Trophoblast cell (in vitro differentiated cells and primary cell): ENCODE measurements around the gene SPTA1.

Experiments used
- DNase-seq, 2 donors: peaks; one replicate each; pipeline ENCODE4 v3.0.0-alpha.2; 2016
- H2AFZ ChIP-seq: 2 replicates; pipeline ENCODE4 v1.6.1; 2013; ENCODE audit warnings: low read length, moderate library complexity, mild to moderate bottlenecking; ENCODE audit not compliant: insufficient read depth, poor library complexity
- H2AK5ac ChIP-seq: 2 replicates; pipeline ENCODE4 v1.6.1; 2013; ENCODE audit warnings: mild to moderate bottlenecking, low read length
- H2BK120ac ChIP-seq: 2 replicates; pipeline ENCODE4 v1.6.1; 2013; ENCODE audit warnings: low read length, mild to moderate bottlenecking, moderate library complexity; ENCODE audit not compliant: insufficient read depth, poor library complexity
- H2BK12ac ChIP-seq: 2 replicates; pipeline ENCODE4 v1.6.1; 2013; ENCODE audit warnings: mild to moderate bottlenecking, low read length, moderate library complexity
- H2BK5ac ChIP-seq: 2 replicates; pipeline ENCODE4 v1.6.1; 2013; ENCODE audit warnings: low read length, low read depth, moderate library complexity, mild to moderate bottlenecking; ENCODE audit not compliant: poor library complexity
- H3K14ac ChIP-seq: 2 replicates; pipeline ENCODE4 v1.6.1; 2013; ENCODE audit warnings: mild to moderate bottlenecking, low read length
- H3K18ac ChIP-seq: 2 replicates; pipeline ENCODE4 v1.6.1; 2013; ENCODE audit warnings: mild to moderate bottlenecking, low read length
- H3K23ac ChIP-seq: 2 replicates; pipeline ENCODE4 v1.6.1; 2013; ENCODE audit warnings: low read length
- H3K27ac ChIP-seq: 2 replicates; pipeline ENCODE4 v1.5.1; 2013; ENCODE audit warnings: low read depth, mild to moderate bottlenecking, inconsistent platforms, low read length, moderate library complexity
- H3K27me3 ChIP-seq: 2 replicates; pipeline ENCODE4 v1.6.1; 2013; ENCODE audit warnings: inconsistent platforms, mild to moderate bottlenecking, low read length, moderate library complexity; ENCODE audit not compliant: insufficient read depth
- H3K36me3 ChIP-seq, 2 experiments: 1 replicate in 1 of 2; 2 replicates in 1 of 2; pipeline ENCODE4 v1.6.1; 2013; ENCODE audit warnings: low read length in 2 of 2, mild to moderate bottlenecking in 2 of 2, moderate library complexity in 1 of 2; ENCODE audit not compliant: insufficient read depth in 2 of 2, control insufficient read depth in 1 of 2
- H3K4ac ChIP-seq: 2 replicates; pipeline ENCODE4 v1.6.1; 2013; ENCODE audit warnings: low read depth, mild to moderate bottlenecking, low read length, moderate library complexity
- H3K4me1 ChIP-seq, 2 experiments: 1 replicate in 1 of 2; 2 replicates in 1 of 2; pipeline ENCODE4 v1.6.1; 2013; ENCODE audit warnings: low read length in 2 of 2, mild to moderate bottlenecking in 2 of 2, moderate library complexity in 1 of 2; ENCODE audit not compliant: insufficient read depth in 2 of 2, control insufficient read depth in 1 of 2
- H3K4me2 ChIP-seq: 2 replicates; pipeline ENCODE4 v1.6.1; 2013; ENCODE audit warnings: inconsistent platforms, mild to moderate bottlenecking, low read length, moderate library complexity
- H3K4me3 ChIP-seq: 2 replicates; pipeline ENCODE4 v1.5.1; 2013; ENCODE audit warnings: mild to moderate bottlenecking, low read depth, low read length, inconsistent platforms
- H3K79me1 ChIP-seq: one replicate; pipeline ENCODE4 v1.6.1; 2013; ENCODE audit warnings: low read length
- H3K79me2 ChIP-seq: 2 replicates; pipeline ENCODE4 v1.6.1; 2013; ENCODE audit warnings: low read length, mild to moderate bottlenecking; ENCODE audit not compliant: control insufficient read depth, insufficient read depth, poor library complexity
- H3K9ac ChIP-seq: 2 replicates; pipeline ENCODE4 v1.6.1; 2013; ENCODE audit warnings: mild to moderate bottlenecking, low read length
- H3K9me3 ChIP-seq: 2 replicates; pipeline ENCODE4 v1.6.1; 2013; ENCODE audit warnings: low read depth, mild to moderate bottlenecking, control low read depth, inconsistent platforms, low read length; ENCODE audit not compliant: insufficient read depth
- H4K12ac ChIP-seq: 2 replicates; pipeline ENCODE4 v1.6.1; 2013; ENCODE audit warnings: low read depth, mild to moderate bottlenecking, low read length, moderate library complexity
- H4K8ac ChIP-seq: 2 replicates; pipeline ENCODE4 v1.6.1; 2013; ENCODE audit warnings: low read depth, mild to moderate bottlenecking, low read length, moderate library complexity
- H4K91ac ChIP-seq: one replicate; pipeline ENCODE4 v1.6.1; 2013; ENCODE audit warnings: low read depth, mild to moderate bottlenecking, low read length, moderate library complexity
- WGBS: extraction: QIAGEN DNeasy Blood & Tissue Kit; methylation state at CpG from one replicate; pipeline ENCODE4 v1.1.7; 2013; ENCODE audit warnings: missing lambda C conversion rate; ENCODE audit not compliant: insufficient read length, insufficient coverage; ENCODE audit errors: extremely low coverage; 5-methylcytosine and 5-hydroxymethylcytosine counted together

The SPTA1 gene

DNA sequence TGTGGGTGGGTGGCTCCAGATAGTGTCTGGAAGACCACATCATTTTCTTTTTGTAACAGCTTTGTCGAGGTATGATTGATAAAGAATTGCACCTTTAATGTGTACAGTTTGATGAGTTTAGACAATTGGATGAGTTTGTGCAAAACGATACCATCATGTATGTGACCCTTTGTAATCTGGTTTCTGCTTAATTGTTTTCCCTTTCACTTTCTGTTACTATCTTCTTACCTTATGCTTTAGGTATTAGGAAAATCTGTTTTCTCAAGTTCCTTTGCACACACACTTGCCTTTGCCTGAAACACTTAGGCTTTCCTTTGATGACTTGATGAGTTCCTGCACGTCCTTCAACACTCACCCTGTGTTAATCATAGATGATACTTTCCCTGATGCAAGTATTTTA lies 74.6 kb downstream of the SPTA1 start:
- Histone ChIP-seq H3K4me1 (peaks cover 0 to 3% of the 10 kb centered on the region in 2 experiments), H3K9ac (no peak overlapping the region), H4K12ac (no peak overlapping the region), H2AFZ (no peak overlapping the region), H3K36me3 (no peaks in the 10 kb centered on the region), H3K18ac (no peak overlapping the region), H3K27ac (no peak overlapping the region), H3K27me3 (no peaks in the 10 kb centered on the region), H4K91ac (no peak overlapping the region), H2BK12ac (no peak overlapping the region), H4K8ac (no peak overlapping the region), H3K79me1 (no peaks in the 10 kb centered on the region), H2BK5ac (no peak overlapping the region), H3K4ac (no peak overlapping the region), H3K9me3 (no peaks in the 10 kb centered on the region), H3K79me2 (no peaks in the 10 kb centered on the region), H2AK5ac (no peak overlapping the region), H3K4me3 (no peak overlapping the region), H3K14ac (no peak overlapping the region), H3K4me2 (no peak overlapping the region), H3K23ac (no peak overlapping the region), H2BK120ac (no peak overlapping the region)
- DNase-seq: peak in 1 of 2 donors; percentile 20
- WGBS: no CpG with 5 or more reads among the region's 3 CpGs

DNA sequence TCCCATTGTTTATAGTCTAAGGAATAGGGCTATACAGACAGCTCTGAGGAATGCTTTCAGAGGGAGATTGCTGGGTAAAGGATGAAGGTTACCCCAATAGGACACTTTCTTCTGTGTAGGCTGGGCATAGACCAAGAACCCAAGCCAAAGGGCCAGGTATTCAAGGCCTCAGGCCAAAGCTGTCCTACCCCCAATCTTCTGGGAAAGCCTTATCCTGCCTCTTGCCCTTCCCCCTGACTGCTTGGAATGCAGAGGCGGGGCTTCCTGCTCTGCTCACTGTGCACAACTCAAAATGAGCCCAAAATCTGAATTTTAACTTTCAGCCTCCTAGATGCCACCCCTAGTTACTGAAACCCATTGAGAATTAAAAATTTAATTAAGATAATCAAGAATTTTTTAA lies 79.2 kb downstream of the SPTA1 start:
- no peak overlapping the region for H3K18ac ChIP-seq
- no peaks in the 10 kb centered on the region for H3K79me1 ChIP-seq
- no peak overlapping the region for H3K27ac ChIP-seq
- no peak overlapping the region for H2BK5ac ChIP-seq
- no peak overlapping the region for H2BK120ac ChIP-seq
- no peak for DNase-seq
- no peak overlapping the region for H2AK5ac ChIP-seq
- H3K23ac ChIP-seq: no peak overlapping the region
- H3K4me3 ChIP-seq: no peak overlapping the region
- no peak overlapping the region for H4K8ac ChIP-seq
- no peaks in the 10 kb centered on the region for H3K27me3 ChIP-seq
- no peaks in the 10 kb centered on the region for H3K79me2 ChIP-seq
- no peaks in the 10 kb centered on the region for H3K36me3 ChIP-seq
- H4K12ac ChIP-seq: no peak overlapping the region
- no peak overlapping the region for H3K14ac ChIP-seq
- H3K9me3 ChIP-seq: no peaks in the 10 kb centered on the region
- H3K4me2 ChIP-seq: no peak overlapping the region
- no peak overlapping the region for H3K9ac ChIP-seq
- H2BK12ac ChIP-seq: no peak overlapping the region
- peaks cover 0 to 3% of the 10 kb centered on the region in 2 experiments for H3K4me1 ChIP-seq
- no peak overlapping the region for H2AFZ ChIP-seq
- no peak overlapping the region for H4K91ac ChIP-seq
- H3K4ac ChIP-seq: no peak overlapping the region
- WGBS: no CpG with 5 or more reads among the region's 1 CpG

DNA sequence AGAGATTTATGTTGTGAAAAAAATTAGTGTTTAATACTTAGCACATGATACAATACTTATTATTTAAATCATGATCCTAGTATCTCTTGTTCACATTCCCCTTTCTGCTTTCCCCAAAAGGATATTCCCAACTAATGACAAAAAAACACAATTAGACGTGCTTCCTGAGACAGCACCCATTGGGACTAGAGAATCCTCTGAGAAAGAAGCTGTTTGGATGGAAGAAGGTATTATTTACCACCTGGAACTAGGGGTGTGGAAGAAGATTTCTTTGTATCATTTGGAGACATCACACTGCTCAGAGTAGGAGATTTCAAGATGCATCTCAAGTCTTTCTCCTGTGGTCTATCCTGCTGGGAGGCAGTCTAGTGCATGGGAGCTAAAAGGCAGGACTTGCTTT lies 81.5 kb downstream of the SPTA1 start, which contains the start of gene OR10Z1:
OR10Z1 (plus strand) TSS at position 301 of the 400 bp plus-strand sequence. CDS start 1,171 bp downstream, outside the sequence.
- Histone ChIP-seq H3K23ac (no peak within 1 kb of the TSS), H3K18ac (no peak within 1 kb of the TSS), H3K9ac (no peak within 1 kb of the TSS), H2AK5ac (no peak within 1 kb of the TSS), H2BK5ac (no peak within 1 kb of the TSS), H3K14ac (no peak within 1 kb of the TSS), H2AFZ (no peak within 1 kb of the TSS), H3K4me2 (no peak within 1 kb of the TSS), H3K79me2 (no peaks in the 10 kb centered on the region), H4K12ac (no peak within 1 kb of the TSS), H3K9me3 (no peaks in the 10 kb centered on the region), H4K91ac (no peak within 1 kb of the TSS), H3K79me1 (no peaks in the 10 kb centered on the region), H3K4me3 (no peak within 1 kb of the TSS), H3K27ac (no peak within 1 kb of the TSS), H3K36me3 (no peaks in the 10 kb centered on the region), H2BK120ac (no peak within 1 kb of the TSS), H4K8ac (no peak within 1 kb of the TSS), H3K4me1 (peaks cover 0 to 3% of the 10 kb centered on the region in 2 experiments), H2BK12ac (no peak within 1 kb of the TSS), H3K27me3 (no peaks in the 10 kb centered on the region), H3K4ac (no peak within 1 kb of the TSS)
- DNase-seq: no peak
- no CpG with 5 or more reads among the region's 1 CpG for WGBS

DNA sequence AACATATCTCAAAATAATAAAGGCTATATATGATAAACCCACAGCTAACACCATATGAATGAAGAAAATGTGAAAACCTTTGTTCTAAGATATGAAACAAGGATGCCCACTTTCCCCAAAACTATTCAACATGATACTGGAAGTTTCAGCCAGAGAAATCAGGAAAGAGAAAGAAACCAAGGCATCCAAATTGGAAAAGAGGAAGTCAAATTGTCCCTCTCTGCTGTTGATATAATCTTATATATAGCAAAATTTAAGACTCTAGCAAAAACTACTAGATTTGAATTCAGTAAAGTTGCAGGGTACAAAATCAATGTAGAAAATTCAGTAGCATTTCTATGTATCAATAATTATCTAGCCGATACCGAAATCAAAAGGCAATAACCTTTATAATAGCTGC lies 85.8 kb downstream of the SPTA1 start:
- H3K14ac ChIP-seq: no peak overlapping the region
- H3K4ac ChIP-seq: no peak overlapping the region
- no peak overlapping the region for H3K4me3 ChIP-seq
- no peak for DNase-seq
- H3K27me3 ChIP-seq: no peaks in the 10 kb centered on the region
- no peak overlapping the region for H3K27ac ChIP-seq
- H4K12ac ChIP-seq: no peak overlapping the region
- H3K23ac ChIP-seq: no peak overlapping the region
- H4K91ac ChIP-seq: no peak overlapping the region
- H3K36me3 ChIP-seq: no peaks in the 10 kb centered on the region
- H3K18ac ChIP-seq: no peak overlapping the region
- no peak overlapping the region for H2AFZ ChIP-seq
- H3K79me1 ChIP-seq: no peaks in the 10 kb centered on the region
- H4K8ac ChIP-seq: no peak overlapping the region
- H3K79me2 ChIP-seq: no peaks in the 10 kb centered on the region
- H3K9ac ChIP-seq: no peak overlapping the region
- no peak overlapping the region for H2AK5ac ChIP-seq
- H2BK5ac ChIP-seq: no peak overlapping the region
- no peaks in the 10 kb centered on the region for H3K4me1 ChIP-seq
- H2BK120ac ChIP-seq: no peak overlapping the region
- peaks cover 8% of the 10 kb centered on the region for H3K9me3 ChIP-seq
- no peak overlapping the region for H2BK12ac ChIP-seq
- no peak overlapping the region for H3K4me2 ChIP-seq
- no CpG with 5 or more reads among the region's 2 CpGs for WGBS
